ENCODE results near the gene SPN. TPM values are rescaled to one million over a fixed set of nuclear protein-coding genes. Genes with fewer than 3 reads are reported as not detected.
"Not testable (repeated sequence)": the region's sequence is repeated elsewhere in the genome, so short reads cannot be mapped to it uniquely, and the experiment has no call there.

SPN gene
- total and polyA plus RNA-seq, 2 donors (not counting 1 experiment from before 2014, with no cell fraction given): 0.01 TPM; not detected in 1

GRCh38 chr16:29631658-29632057 lies 31.4 kb upstream of the SPN start:
- not testable (repeated sequence) for H3K4me1 ChIP-seq (ENCODE audit: control insufficient read depth, extremely low read depth, insufficient read depth, low read length); H3K9ac ChIP-seq (ENCODE audit: insufficient read depth, low read length); DNase-seq (ENCODE audit: low read depth in 2 of 2); H3K27me3 ChIP-seq (ENCODE audit: control insufficient read depth, insufficient read depth, low read length); H2AFZ ChIP-seq (ENCODE audit: low read length); H3K4me2 ChIP-seq (ENCODE audit: extremely low read depth, insufficient read depth, low read length); H3K27ac ChIP-seq (ENCODE audit: insufficient read depth, low read length); H3K4me3 ChIP-seq (replicated peaks in 1 of 4; ENCODE audit: control extremely low read depth in 1 of 4, insufficient read depth in 1 of 4, low read depth in 3 of 4, low read length in 4 of 4); H3K79me2 ChIP-seq (ENCODE audit: control insufficient read depth, insufficient read depth, low read length); H3K36me3 ChIP-seq (ENCODE audit: control insufficient read depth, insufficient read depth, low read length); H3K9me3 ChIP-seq (ENCODE audit: control insufficient read depth, insufficient read depth, low read depth, low read length); H4K20me1 ChIP-seq (ENCODE audit: control insufficient read depth, extremely low read depth, insufficient read depth, low read length)

GRCh38 chr16:29635902-29636301 lies 27.1 kb upstream of the SPN start:
- H4K20me1 ChIP-seq (ENCODE audit: control insufficient read depth, extremely low read depth, insufficient read depth, low read length); DNase-seq (ENCODE audit: low read depth in 2 of 2); H3K27me3 ChIP-seq (ENCODE audit: control insufficient read depth, insufficient read depth, low read length); H3K36me3 ChIP-seq (ENCODE audit: control insufficient read depth, insufficient read depth, low read length); H3K9ac ChIP-seq (ENCODE audit: insufficient read depth, low read length); H3K4me1 ChIP-seq (ENCODE audit: control insufficient read depth, extremely low read depth, insufficient read depth, low read length); H3K79me2 ChIP-seq (ENCODE audit: control insufficient read depth, insufficient read depth, low read length); H3K27ac ChIP-seq (ENCODE audit: insufficient read depth, low read length); H3K9me3 ChIP-seq (ENCODE audit: control insufficient read depth, insufficient read depth, low read depth, low read length); H3K4me3 ChIP-seq (replicated peaks in 1 of 4; ENCODE audit: control extremely low read depth in 1 of 4, insufficient read depth in 1 of 4, low read depth in 3 of 4, low read length in 4 of 4); H2AFZ ChIP-seq (ENCODE audit: low read length); H3K4me2 ChIP-seq (ENCODE audit: extremely low read depth, insufficient read depth, low read length): not testable (repeated sequence)

GRCh38 chr16:29636368-29636767 lies 26.7 kb upstream of the SPN start:
- H3K27ac ChIP-seq (ENCODE audit: insufficient read depth, low read length); H3K4me3 ChIP-seq (replicated peaks in 1 of 4; ENCODE audit: control extremely low read depth in 1 of 4, insufficient read depth in 1 of 4, low read depth in 3 of 4, low read length in 4 of 4); H3K9ac ChIP-seq (ENCODE audit: insufficient read depth, low read length); H4K20me1 ChIP-seq (ENCODE audit: control insufficient read depth, extremely low read depth, insufficient read depth, low read length); H2AFZ ChIP-seq (ENCODE audit: low read length); H3K4me1 ChIP-seq (ENCODE audit: control insufficient read depth, extremely low read depth, insufficient read depth, low read length); H3K79me2 ChIP-seq (ENCODE audit: control insufficient read depth, insufficient read depth, low read length); H3K27me3 ChIP-seq (ENCODE audit: control insufficient read depth, insufficient read depth, low read length); DNase-seq (ENCODE audit: low read depth in 2 of 2); H3K9me3 ChIP-seq (ENCODE audit: control insufficient read depth, insufficient read depth, low read depth, low read length); H3K36me3 ChIP-seq (ENCODE audit: control insufficient read depth, insufficient read depth, low read length); H3K4me2 ChIP-seq (ENCODE audit: extremely low read depth, insufficient read depth, low read length): not testable (repeated sequence)

- H2AFZ ChIP-seq (ENCODE audit: low read length); H3K27me3 ChIP-seq (ENCODE audit: control insufficient read depth, insufficient read depth, low read length); H3K4me3 ChIP-seq (replicated peaks in 1 of 4; ENCODE audit: control extremely low read depth in 1 of 4, insufficient read depth in 1 of 4, low read depth in 3 of 4, low read length in 4 of 4); H3K4me2 ChIP-seq (ENCODE audit: extremely low read depth, insufficient read depth, low read length); H3K36me3 ChIP-seq (ENCODE audit: control insufficient read depth, insufficient read depth, low read length); H3K27ac ChIP-seq (ENCODE audit: insufficient read depth, low read length); H3K4me1 ChIP-seq (ENCODE audit: control insufficient read depth, extremely low read depth, insufficient read depth, low read length); H4K20me1 ChIP-seq (ENCODE audit: control insufficient read depth, extremely low read depth, insufficient read depth, low read length); DNase-seq (ENCODE audit: low read depth in 2 of 2); H3K9me3 ChIP-seq (ENCODE audit: control insufficient read depth, insufficient read depth, low read depth, low read length); H3K79me2 ChIP-seq (ENCODE audit: control insufficient read depth, insufficient read depth, low read length); H3K9ac ChIP-seq (ENCODE audit: insufficient read depth, low read length): not testable (repeated sequence)
These were observed 24.3 kb upstream of the SPN start for GRCh38 chr16:29638751-29639150.

DNA sequence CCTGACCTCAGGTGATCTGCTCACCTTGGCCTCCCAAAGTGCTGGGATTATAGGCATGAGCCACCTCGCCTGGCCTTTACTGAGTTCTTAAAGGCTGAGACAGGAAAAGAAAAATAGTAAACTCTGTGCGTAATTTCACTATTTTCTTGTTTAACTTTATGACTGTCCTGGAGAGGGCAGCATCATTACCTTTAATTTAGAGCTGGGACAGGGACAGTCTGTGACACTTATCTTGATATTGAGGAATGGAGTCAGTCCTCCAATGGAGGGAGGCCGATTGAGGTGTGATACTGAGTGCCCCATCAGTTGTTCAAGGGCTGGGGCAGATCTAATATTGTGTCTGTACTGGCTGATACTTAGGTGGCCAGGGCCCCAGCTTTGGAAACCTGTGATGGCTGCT lies 21.5 kb upstream of the SPN start:
- H3K4me1 ChIP-seq (ENCODE audit: control insufficient read depth, extremely low read depth, insufficient read depth, low read length): no peaks in the 10 kb centered on the region
- no peak for TF ChIP-seq EZH2 (IDR thresholded peaks at IDR 0.05; ENCODE audit: low read length, missing control alignments)
- TF ChIP-seq, protein P1, sequence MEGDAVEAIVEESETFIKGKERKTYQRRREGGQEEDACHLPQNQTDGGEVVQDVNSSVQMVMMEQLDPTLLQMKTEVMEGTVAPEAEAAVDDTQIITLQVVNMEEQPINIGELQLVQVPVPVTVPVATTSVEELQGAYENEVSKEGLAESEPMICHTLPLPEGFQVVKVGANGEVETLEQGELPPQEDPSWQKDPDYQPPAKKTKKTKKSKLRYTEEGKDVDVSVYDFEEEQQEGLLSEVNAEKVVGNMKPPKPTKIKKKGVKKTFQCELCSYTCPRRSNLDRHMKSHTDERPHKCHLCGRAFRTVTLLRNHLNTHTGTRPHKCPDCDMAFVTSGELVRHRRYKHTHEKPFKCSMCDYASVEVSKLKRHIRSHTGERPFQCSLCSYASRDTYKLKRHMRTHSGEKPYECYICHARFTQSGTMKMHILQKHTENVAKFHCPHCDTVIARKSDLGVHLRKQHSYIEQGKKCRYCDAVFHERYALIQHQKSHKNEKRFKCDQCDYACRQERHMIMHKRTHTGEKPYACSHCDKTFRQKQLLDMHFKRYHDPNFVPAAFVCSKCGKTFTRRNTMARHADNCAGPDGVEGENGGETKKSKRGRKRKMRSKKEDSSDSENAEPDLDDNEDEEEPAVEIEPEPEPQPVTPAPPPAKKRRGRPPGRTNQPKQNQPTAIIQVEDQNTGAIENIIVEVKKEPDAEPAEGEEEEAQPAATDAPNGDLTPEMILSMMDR (conservative IDR thresholded peaks at IDR 0.05 in 1 of 2, IDR thresholded peaks at IDR 0.05 in 1 of 2; ENCODE audit: low read depth in 1 of 2, low read length in 2 of 2): peak in 1 of 2 donors; percentile 9
- H4K20me1 ChIP-seq (ENCODE audit: control insufficient read depth, extremely low read depth, insufficient read depth, low read length): no peaks in the 10 kb centered on the region
- no peaks in the 10 kb centered on the region for H3K9me3 ChIP-seq (ENCODE audit: control insufficient read depth, insufficient read depth, low read depth, low read length)
- DNase-seq (ENCODE audit: low read depth in 2 of 2): peak in 1 of 2 donors; percentile 4
- no peak overlapping the region for H3K4me2 ChIP-seq (ENCODE audit: extremely low read depth, insufficient read depth, low read length)
- H3K27me3 ChIP-seq (ENCODE audit: control insufficient read depth, insufficient read depth, low read length): no peaks in the 10 kb centered on the region
- no peaks in the 10 kb centered on the region for H3K79me2 ChIP-seq (ENCODE audit: control insufficient read depth, insufficient read depth, low read length)
- H3K9ac ChIP-seq (ENCODE audit: insufficient read depth, low read length): no peak overlapping the region
- no peaks in the 10 kb centered on the region for H3K36me3 ChIP-seq (ENCODE audit: control insufficient read depth, insufficient read depth, low read length)
- H3K27ac ChIP-seq (ENCODE audit: insufficient read depth, low read length): no peak overlapping the region
- H3K4me3 ChIP-seq (replicated peaks in 1 of 4; ENCODE audit: control extremely low read depth in 1 of 4, insufficient read depth in 1 of 4, low read depth in 3 of 4, low read length in 4 of 4): no peak overlapping the region
- H2AFZ ChIP-seq (ENCODE audit: low read length): no peak overlapping the region
